HG03378 (cell line): ENCODE results near the gene EIF5AL1.
"Not testable (repeated sequence)": the region's sequence is repeated elsewhere in the genome, so short reads cannot be mapped to it uniquely, and the experiment has no call there.

Experiments
- ATAC-seq: cut with Tn5 transposase; IDR thresholded peaks from one replicate; pipeline ENCODE4 v1.9.1; 2021; ENCODE audit warnings: mild to moderate bottlenecking, moderate library complexity; ENCODE audit not compliant: unreplicated experiment

Gene EIF5AL1

GRCh38 chr10:79487296-79488194 is 24.8 kb upstream of the EIF5AL1 start:
- peak; percentile 65 for ATAC-seq

- no peak for ATAC-seq
These were observed 24.0 kb upstream of the EIF5AL1 start for GRCh38 chr10:79488336-79488735.

GRCh38 chr10:79488870-79489269 is 23.5 kb upstream of the EIF5AL1 start:
- ATAC-seq, result no peak

GRCh38 chr10:79490400-79491142 is 21.8 kb upstream of the EIF5AL1 start:
- ATAC-seq, result no peak

- no peak for ATAC-seq
These were observed 21.0 kb upstream of the EIF5AL1 start for GRCh38 chr10:79491143-79491835.

GRCh38 chr10:79492256-79492655 is 20.1 kb upstream of the EIF5AL1 start:
- ATAC-seq, result no peak

GRCh38 chr10:79492839-79493238 is 19.5 kb upstream of the EIF5AL1 start:
- ATAC-seq, result no peak

GRCh38 chr10:79493806-79494205 is 18.5 kb upstream of the EIF5AL1 start:
- ATAC-seq, result no peak

GRCh38 chr10:79494871-79495705 is 17.2 kb upstream of the EIF5AL1 start:
- ATAC-seq, result no peak

- ATAC-seq, result no peak
These were observed 16.5 kb upstream of the EIF5AL1 start for GRCh38 chr10:79495791-79496190.

- no peak for ATAC-seq
These were observed 15.4 kb upstream of the EIF5AL1 start for GRCh38 chr10:79496896-79497295.

- no peak for ATAC-seq
These were observed 14.0 kb upstream of the EIF5AL1 start for GRCh38 chr10:79498291-79498829.

- no peak for ATAC-seq
These were observed 9.6 kb upstream of the EIF5AL1 start for GRCh38 chr10:79502561-79503309.

GRCh38 chr10:79503787-79504186 is 8.5 kb upstream of the EIF5AL1 start:
- not testable (repeated sequence) for ATAC-seq

- ATAC-seq, result not testable (repeated sequence)
These were observed 7.8 kb upstream of the EIF5AL1 start for GRCh38 chr10:79504483-79504882.

GRCh38 chr10:79505328-79505727 is 7.0 kb upstream of the EIF5AL1 start:
- ATAC-seq, result not testable (repeated sequence)

GRCh38 chr10:79505829-79506228 is 6.5 kb upstream of the EIF5AL1 start:
- no peak for ATAC-seq

GRCh38 chr10:79507440-79508167 is 4.7 kb upstream of the EIF5AL1 start:
- ATAC-seq, result no peak

GRCh38 chr10:79508245-79508644 is 4.1 kb upstream of the EIF5AL1 start:
- ATAC-seq, result not testable (repeated sequence)
